ENCODE results near the gene SIRT2. TPM values are rescaled to one million over a fixed set of nuclear protein-coding genes. Genes with fewer than 3 reads are reported as not detected.

SIRT2 gene
- polyA plus RNA-seq, 3 donors = 57.5 to 65.9 (median 64.3) TPM

DNA sequence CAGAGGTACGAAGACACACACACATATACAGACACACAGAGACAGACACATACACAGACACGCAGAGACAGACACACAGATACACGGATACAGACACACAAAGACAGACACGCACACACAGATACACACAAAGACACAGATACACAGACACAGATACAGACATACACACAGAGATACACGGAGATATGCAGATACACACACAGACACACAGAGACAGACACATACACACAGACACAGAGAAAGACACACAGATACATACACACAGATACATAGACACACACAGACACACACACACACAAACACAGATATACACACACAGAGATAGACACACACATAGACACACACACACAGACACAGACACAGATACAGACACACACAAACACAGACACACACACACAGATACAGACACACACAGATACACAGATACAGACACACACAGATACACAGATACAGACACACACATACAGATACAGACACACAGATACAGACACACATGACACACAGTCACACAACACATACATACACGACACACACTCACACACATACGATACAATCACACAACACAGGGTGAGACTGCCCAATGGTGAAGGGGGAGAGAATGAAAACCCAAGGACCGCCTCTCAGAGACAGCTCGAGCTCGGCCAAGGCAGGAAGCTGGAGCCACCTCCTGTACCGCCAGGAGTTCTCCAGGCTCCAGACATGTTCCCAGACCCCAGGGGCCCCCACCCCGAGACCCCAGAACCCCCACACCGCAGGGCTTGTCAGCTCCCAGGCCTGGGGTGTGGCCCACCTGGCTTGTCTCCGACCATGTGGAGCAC is 21.4 kb upstream of the SIRT2 start:
- H3K36me3 Mint-ChIP-seq = peaks cover 31 to 43% of the 10 kb centered on the region in 2 donors
- H2AFZ ChIP-seq (ENCODE audit: insufficient read depth, low read depth, low read length, poor library complexity, severe bottlenecking) = no peak overlapping the region
- peaks cover 0 to 2% (median 0%) of the 10 kb centered on the region in 3 donors for H3K27me3 Mint-ChIP-seq (ENCODE audit: low read depth in 3 of 3)
- H3K9ac ChIP-seq (ENCODE audit: insufficient read depth, low read length, poor library complexity, severe bottlenecking) = no peak overlapping the region
- TF ChIP-seq, protein P1, sequence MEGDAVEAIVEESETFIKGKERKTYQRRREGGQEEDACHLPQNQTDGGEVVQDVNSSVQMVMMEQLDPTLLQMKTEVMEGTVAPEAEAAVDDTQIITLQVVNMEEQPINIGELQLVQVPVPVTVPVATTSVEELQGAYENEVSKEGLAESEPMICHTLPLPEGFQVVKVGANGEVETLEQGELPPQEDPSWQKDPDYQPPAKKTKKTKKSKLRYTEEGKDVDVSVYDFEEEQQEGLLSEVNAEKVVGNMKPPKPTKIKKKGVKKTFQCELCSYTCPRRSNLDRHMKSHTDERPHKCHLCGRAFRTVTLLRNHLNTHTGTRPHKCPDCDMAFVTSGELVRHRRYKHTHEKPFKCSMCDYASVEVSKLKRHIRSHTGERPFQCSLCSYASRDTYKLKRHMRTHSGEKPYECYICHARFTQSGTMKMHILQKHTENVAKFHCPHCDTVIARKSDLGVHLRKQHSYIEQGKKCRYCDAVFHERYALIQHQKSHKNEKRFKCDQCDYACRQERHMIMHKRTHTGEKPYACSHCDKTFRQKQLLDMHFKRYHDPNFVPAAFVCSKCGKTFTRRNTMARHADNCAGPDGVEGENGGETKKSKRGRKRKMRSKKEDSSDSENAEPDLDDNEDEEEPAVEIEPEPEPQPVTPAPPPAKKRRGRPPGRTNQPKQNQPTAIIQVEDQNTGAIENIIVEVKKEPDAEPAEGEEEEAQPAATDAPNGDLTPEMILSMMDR (IDR thresholded peaks at IDR 0.05) = no peak
- DNase-seq = no peak
- no peaks in the 10 kb centered on the region for H3K9me3 ChIP-seq (replicated peaks in 1 of 2; ENCODE audit: control insufficient read depth in 1 of 2, insufficient read depth in 1 of 2, low read length in 2 of 2)
- H3K4me2 ChIP-seq (replicated peaks; ENCODE audit: extremely low read depth, low read length, poor library complexity, severe bottlenecking) = no peak overlapping the region
- no peaks in the 10 kb centered on the region for H3K27me3 ChIP-seq (ENCODE audit: control insufficient read depth in 2 of 2, insufficient read depth in 2 of 2, low read length in 2 of 2)
- 82% methylated on average over 12 of the region's 14 CpGs for WGBS (ENCODE audit: insufficient coverage)
- no peak overlapping the region for H3K4me3 Mint-ChIP-seq
- H3K4me3 ChIP-seq (replicated peaks in 1 of 3; ENCODE audit: low read depth in 2 of 3, low read length in 3 of 3) = no peak overlapping the region
- no peaks in the 10 kb centered on the region for H3K4me1 Mint-ChIP-seq
- H4K20me1 ChIP-seq (ENCODE audit: insufficient read depth, low read length) = no peaks in the 10 kb centered on the region
- no peaks in the 10 kb centered on the region for H3K4me1 ChIP-seq (ENCODE audit: control insufficient read depth in 1 of 2, insufficient read depth in 2 of 2, low read length in 2 of 2)
- peaks cover 22 to 34% of the 10 kb centered on the region in 2 donors for H3K36me3 ChIP-seq (replicated peaks in 1 of 2; ENCODE audit: control insufficient read depth in 1 of 2, insufficient read depth in 2 of 2, low read length in 2 of 2)
- H3K79me2 ChIP-seq (ENCODE audit: insufficient read depth, low read length) = no peaks in the 10 kb centered on the region
- intact Hi-C loops (cut with micrococcal nuclease) = loop anchor here in 1 of 2 donors (10.0 kb wide), 2 partner anchors 186 to 516 kb away; partner anchors contain the start of gene FAM98C
- H3K27ac ChIP-seq (ENCODE audit: low read depth in 1 of 2, low read length in 2 of 2) = no peak overlapping the region
- no peak overlapping the region for H3K27ac Mint-ChIP-seq
- H3K9me3 Mint-ChIP-seq = peaks cover 0 to 4% (median 0%) of the 10 kb centered on the region in 7 donors

DNA sequence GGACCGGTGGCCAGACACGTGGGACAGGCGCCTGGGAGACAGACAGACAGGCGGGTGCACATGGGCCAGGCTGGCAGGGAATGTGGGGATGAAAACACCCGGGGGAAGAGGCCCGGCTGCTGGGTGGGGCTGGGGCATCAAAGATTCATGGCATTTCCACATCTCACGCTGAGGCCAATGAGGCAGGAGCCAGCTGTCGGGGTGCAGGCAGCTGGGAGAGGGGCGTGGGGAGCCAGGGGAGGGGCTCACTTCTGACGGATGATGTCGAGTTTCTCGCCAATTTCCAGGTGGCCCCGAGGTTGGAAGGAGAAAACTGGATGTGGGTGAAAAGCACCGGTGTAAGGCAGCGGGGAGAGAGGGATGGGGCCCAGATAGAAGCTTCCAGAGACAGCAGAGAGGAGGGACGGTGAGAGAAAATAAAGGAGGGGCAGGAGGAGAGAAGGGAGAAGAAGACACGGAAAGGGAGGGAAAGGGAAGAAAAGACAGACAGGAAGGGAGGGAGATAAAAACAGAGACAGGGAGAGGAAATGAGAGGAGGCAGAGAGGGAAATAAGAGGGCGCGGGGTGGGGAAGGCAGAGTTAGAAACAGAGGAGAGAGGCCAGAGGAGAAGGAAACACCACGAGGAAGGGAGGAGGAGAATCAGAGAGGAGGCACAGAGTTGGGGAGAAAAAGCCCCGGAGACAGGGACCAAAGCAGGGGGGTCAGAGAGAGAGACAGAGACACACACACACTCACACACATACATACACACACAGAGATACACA is 20.6 kb upstream of the SIRT2 start:
- 82% methylated on average over 15 of the region's 21 CpGs for WGBS (ENCODE audit: insufficient coverage)
- H3K36me3 Mint-ChIP-seq = peaks cover 25 to 35% of the 10 kb centered on the region in 2 donors
- TF ChIP-seq, protein P1 (IDR thresholded peaks at IDR 0.05) = no peak
- Histone ChIP-seq H3K36me3 (replicated peaks in 1 of 2; ENCODE audit: control insufficient read depth in 1 of 2, insufficient read depth in 2 of 2, low read length in 2 of 2) (peaks cover 18 to 28% of the 10 kb centered on the region in 2 donors), H3K79me2 (ENCODE audit: insufficient read depth, low read length) (no peaks in the 10 kb centered on the region), H3K9ac (ENCODE audit: insufficient read depth, low read length, poor library complexity, severe bottlenecking) (no peak overlapping the region), H3K4me2 (replicated peaks; ENCODE audit: extremely low read depth, low read length, poor library complexity, severe bottlenecking) (no peak overlapping the region), H2AFZ (ENCODE audit: insufficient read depth, low read depth, low read length, poor library complexity, severe bottlenecking) (no peak overlapping the region), H3K9me3 (replicated peaks in 1 of 2; ENCODE audit: control insufficient read depth in 1 of 2, insufficient read depth in 1 of 2, low read length in 2 of 2) (no peaks in the 10 kb centered on the region), H3K27me3 (ENCODE audit: control insufficient read depth in 2 of 2, insufficient read depth in 2 of 2, low read length in 2 of 2) (no peaks in the 10 kb centered on the region), H3K4me1 (ENCODE audit: control insufficient read depth in 1 of 2, insufficient read depth in 2 of 2, low read length in 2 of 2) (no peaks in the 10 kb centered on the region), H3K4me3 (replicated peaks in 1 of 3; ENCODE audit: low read depth in 2 of 3, low read length in 3 of 3) (no peak overlapping the region), H4K20me1 (ENCODE audit: insufficient read depth, low read length) (no peaks in the 10 kb centered on the region), H3K27ac (ENCODE audit: low read depth in 1 of 2, low read length in 2 of 2) (no peak overlapping the region)
- no peak for DNase-seq
- no peak overlapping the region for H3K4me3 Mint-ChIP-seq
- peaks cover 0 to 4% (median 0%) of the 10 kb centered on the region in 7 donors for H3K9me3 Mint-ChIP-seq
- no peak overlapping the region for H3K27ac Mint-ChIP-seq
- no peaks in the 10 kb centered on the region for H3K4me1 Mint-ChIP-seq
- peaks cover 0 to 2% (median 0%) of the 10 kb centered on the region in 3 donors for H3K27me3 Mint-ChIP-seq (ENCODE audit: low read depth in 3 of 3)
- intact Hi-C loops (cut with micrococcal nuclease) = loop anchor here in 1 of 2 donors (10.0 kb wide), 2 partner anchors 185 to 515 kb away; partner anchors contain the start of gene FAM98C
